ENCODE results near the gene MCUR1. TPM values are rescaled to one million over a fixed set of nuclear protein-coding genes. Genes with fewer than 3 reads are reported as not detected.

Gene MCUR1
- total and polyA plus RNA-seq, 9 of the 15 experiments (the other 6 are each of a cell fraction or from before 2014, with no cell fraction given): 5.1 to 60.2 (median 41.4) TPM

- TF ChIP-seq MGA (IDR thresholded peaks at IDR 0.05) (0 out of 2 replicates have a peak, but pooled peaks have one; percentile 16), TRIM28 (IDR thresholded peaks at IDR 0.05) (peak; percentile 24; the same call in 1 of the 2 replicates)
Measured at GRCh38 chr6:13828656-13829301, 14.4 kb upstream of the MCUR1 start (continued).

Data from K562 (cell line).